ENCODE results near the gene PLK3. TPM values are rescaled to one million over a fixed set of nuclear protein-coding genes. Genes with fewer than 3 reads are reported as not detected.

The PLK3 gene
- 47.4 and 49.3 TPM in 2 replicates for total RNA-seq

DNA sequence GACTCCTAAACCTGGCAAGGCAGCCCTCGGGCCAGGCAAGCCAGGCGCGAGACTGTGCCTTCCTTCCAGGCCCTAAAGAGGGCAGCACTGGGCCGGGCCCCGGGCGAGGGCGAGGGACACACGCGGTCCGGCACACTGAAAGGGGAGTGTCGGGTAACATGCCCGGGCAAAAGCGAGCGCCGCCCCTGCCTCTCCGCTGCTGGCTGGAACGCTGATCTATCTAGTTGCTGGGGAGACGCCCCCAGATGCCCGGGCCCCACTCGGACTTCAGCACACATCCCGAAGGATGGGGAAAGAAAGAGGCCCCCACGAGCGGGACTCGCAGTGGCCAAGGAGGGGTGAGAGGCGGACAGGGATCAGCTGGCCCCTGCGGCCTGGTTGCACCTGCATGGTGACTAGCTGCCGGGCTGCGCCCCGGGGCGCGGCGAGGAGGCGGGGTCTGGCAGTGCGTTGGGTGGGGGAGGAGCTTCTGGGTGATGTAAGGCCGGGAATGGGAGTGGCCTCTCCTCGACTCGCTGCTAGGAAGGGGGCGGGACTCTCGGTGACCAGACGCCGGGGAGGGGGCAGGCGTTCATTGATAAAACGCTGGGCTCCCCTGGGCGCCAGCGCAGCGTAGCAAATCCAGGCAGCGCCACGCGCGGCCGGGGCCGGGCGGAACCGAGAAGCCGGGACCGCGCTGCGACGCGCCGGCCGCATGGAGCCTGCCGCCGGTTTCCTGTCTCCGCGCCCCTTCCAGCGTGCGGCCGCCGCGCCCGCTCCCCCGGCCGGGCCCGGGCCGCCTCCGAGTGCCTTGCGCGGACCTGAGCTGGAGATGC, at the start of gene PLK3:
PLK3 (plus strand) TSS at position 608 of the 815 bp plus-strand sequence; CDS start at position 695, 87 bp downstream.

DNA sequence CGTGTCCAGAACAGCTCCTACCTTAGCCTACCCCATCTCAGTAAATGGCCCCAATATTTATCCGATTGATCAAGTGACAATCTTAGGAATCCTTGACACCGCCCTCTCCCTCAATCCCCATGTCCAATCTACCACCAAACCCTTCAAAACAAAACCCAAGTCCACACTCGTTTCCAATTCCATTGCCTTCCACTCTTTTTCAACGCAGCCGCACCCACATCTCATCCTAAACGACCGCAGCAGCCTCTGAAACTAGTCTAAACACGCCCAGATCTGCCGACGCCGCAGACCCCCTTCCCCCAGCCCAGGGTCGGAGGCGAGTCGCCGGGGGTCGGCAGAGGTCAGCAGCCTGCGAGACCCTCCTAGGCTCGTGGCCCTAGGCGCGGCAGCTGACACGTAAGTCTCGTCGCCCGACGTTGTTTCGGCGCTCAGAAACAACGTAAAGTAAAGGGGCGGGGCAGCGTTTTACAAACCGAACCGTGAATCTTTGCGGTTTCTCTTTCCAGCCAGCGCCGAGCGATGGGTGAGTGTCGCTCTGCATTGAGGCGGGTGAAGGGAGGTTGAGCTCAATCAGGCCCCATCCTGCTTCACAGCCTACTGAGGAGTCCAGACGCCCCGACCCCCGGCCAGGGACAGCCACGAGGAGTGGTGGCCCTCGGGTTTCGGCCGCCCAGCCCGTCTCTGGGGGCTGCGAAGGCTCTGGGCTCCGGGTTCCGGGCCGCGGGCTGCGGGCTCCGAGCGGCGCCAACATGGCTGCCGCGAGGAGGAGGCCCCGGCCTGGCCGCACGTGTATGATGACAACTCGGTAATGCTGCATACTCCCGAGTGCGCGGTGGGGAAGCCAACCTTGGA, 24.9 kb upstream of the PLK3 start, which contains the start of gene RPS8:
RPS8 (plus strand) TSS at position 463 of the 852 bp plus-strand sequence; CDS start at position 520, 57 bp downstream.

DNA sequence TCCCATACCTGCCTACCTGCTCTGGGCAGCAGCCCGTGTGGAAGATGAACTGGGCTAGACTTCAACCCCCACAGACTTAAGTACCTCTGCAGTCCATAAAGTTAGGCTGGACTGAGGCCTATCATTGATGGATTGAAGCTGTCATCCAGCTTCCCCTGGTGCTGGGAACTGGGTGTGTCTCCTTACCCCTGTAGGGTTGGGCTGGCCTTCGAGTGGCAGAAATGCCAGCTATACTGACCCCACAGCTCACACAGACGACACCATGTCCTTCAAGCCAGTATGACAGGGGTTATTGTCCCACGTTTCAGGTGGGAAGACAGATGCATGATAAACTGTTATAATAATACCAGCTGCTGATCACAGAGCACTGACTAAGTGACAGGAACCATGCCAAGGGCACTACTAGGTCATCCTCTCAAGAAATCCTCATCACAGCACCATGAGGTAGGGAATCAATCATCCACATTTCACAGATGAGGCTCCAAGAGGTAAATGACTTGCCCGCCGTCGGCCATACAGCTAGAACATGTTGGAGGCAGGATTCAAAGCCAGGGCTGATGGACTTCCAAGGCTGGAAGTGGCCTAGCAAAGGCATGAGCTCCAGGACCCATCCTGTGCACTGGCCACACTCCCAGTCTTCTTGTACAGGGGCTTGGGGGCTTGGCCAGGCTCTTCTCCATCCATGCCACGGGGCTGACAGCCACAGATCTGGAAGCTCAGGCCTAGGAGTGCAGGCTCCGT, 11.9 kb upstream of the PLK3 start, which contains the start of gene BEST4:
BEST4 (minus strand) TSS at position 51 of the 741 bp plus-strand sequence. CDS start 465 bp downstream, outside the sequence.

DNA sequence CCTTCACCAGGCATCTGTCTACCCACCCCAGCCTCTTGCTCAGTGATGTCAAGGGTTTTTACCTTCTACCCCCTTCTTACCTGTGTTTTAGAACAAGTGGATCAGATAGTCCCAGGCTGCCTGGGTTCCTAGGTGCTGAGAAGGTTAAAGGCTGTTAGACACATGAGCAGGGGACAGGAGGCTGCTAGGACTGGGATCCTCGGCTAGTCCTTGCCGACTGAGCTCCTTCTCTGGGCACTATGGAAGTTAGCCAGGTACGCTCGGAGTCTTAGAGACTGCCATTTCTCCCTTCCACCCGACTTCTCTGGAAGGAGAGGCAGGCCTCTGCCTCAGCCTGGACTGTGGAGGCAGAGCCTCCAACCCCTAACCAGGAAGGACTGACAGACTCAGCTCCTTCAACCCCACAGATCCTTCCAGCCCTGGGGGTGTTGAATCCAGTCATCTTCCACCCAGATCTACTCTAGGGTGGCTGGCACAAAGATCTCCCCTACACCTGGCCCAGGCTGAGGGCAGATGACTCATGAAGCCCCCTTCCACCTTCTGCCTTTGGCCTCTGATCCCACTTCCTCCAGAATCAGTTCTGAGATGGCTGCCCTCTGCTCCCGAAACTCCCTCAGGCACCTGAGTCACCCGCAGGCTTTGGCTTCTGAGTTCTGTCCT, 6.7 kb downstream of the PLK3 start, which contains the start of gene DYNLT4:
DYNLT4 (minus strand) TSS at position 648 of the 660 bp plus-strand sequence. CDS start 683 bp downstream, outside the sequence.

DNA sequence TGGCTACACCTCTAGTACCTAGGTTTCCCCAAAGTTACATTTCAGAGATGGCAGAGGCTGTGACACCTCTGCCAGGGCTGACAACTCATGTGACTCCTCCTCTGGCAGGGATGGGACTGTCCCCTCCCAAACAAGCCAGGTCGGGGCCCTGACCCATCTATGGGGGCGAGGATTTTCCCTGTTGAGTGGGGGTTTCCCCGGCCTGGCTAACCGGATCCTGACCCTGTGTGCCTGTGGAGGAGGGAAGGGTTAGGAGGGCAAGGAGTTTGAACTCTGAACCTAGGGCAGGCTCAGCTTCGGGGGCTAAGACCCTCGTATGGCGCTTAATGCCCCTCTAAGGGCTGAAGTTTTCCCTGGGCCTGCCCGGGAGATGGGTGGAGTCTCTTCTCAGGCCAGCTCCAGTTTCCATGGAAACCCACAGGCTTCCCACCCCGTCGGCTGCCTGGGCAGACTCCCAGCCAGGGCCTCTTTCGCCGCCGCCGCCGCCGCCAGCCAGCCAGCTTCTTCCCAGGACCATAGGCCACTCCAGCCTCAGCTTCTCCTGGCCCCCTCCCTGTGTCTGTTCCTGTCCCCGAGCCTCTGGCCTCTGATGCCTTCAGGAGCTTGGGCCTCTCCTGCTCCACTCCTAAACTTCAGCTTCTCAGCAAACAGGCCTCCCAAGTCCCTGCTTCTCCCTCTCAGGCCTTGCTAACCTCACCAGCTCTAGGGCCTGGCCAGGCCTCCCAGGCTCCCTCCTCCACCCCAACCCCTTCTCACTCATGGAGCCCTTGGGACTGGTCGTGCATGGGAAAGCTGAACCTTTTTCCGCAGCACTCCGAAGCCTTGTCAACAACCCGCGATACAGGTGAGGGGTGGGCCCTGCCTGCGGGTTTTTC, 8.1 kb downstream of the PLK3 start, which contains the start of gene BTBD19:
BTBD19 (plus strand) TSS at position 461 of the 875 bp plus-strand sequence; CDS start at position 759, 298 bp downstream.

DNA sequence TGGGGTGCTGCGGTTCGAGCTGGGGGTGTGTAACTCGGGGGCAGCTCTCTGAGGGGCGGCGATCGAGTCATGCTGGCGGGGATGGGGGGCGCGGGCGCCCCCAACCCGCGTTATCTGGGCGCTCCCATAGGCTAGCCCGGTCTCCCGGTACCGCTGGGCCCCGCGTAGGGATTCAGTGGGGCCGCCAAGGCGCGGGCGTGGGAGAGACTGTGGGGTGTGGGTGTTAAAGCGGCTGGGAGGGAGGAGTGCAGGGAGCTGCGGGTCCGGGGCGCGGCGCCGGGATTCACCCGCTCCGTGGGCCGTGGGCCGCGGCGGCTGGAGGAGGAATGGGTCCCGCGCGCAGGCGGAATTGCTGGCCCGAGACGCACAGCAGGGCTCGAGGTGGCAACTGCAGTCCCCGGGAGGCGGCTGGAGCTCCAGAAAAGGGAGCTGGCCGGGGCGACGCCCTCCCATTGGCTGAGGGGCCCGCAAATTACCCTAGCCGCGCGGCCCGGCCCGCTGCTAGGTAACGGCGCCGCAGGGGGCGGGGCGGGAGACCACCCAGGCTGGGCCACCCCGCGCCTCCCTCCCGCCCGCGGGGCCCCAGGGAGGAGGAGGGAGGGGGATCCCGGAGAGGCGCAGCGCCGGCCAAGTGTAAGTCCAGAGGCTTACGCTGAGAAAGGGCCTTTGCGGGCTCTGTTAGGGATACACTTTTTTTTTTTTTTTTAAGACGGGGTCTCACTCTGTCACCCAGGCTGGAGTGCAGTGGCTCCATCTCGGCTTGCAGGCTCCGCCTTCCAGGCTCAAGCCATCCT, 42.9 kb downstream of the PLK3 start, which contains the start of gene PTCH2:
PTCH2 (minus strand) TSS at position 392 of the 794 bp plus-strand sequence; CDS start at position 71, 321 bp downstream.

Small RNA genes lying within 50 kb of the gene (small RNA-seq; reads per million reads assigned to genes)
- not detected for gene AL136380.1
- 1,244 reads per million, percentile 100 among the genes with 10 or more reads in this experiment for gene SNORD38A
- gene SNORD38B = not detected
- gene SNORD46 = 103 reads per million, percentile 99 among the genes with 10 or more reads in this experiment
- gene SNORD55 = not detected

Other genes starting within 250 kb of the PLK3 start
- gene TMEM53, start 125.9 kb upstream of the PLK3 start, total RNA-seq = 3.9 and 5.3 TPM in 2 replicates
- gene ARMH1, start 125.7 kb upstream of the PLK3 start, total RNA-seq = 0.19 and 0.33 TPM in 2 replicates
- not detected in 2 replicates for gene RNU5D-1, start 69.2 kb upstream of the PLK3 start, total RNA-seq
- 16.7 and 25.4 TPM in 2 replicates for gene KIF2C, start 60.5 kb upstream of the PLK3 start, total RNA-seq
- gene RPS8, start 24.8 kb upstream of the PLK3 start, total RNA-seq = 1,543 and 1,595 TPM in 2 replicates
- 0.33 TPM in 1 of 2 replicates, not detected in the other for gene BEST4, start 12.2 kb upstream of the PLK3 start, total RNA-seq
- gene DYNLT4, start 7.0 kb downstream of the PLK3 start, total RNA-seq = not detected in 2 replicates
- gene BTBD19, start 8.1 kb downstream of the PLK3 start, total RNA-seq = 17.3 and 32.7 TPM in 2 replicates
- under 0.01 and 0.29 TPM in 2 replicates for gene PTCH2, start 42.9 kb downstream of the PLK3 start, total RNA-seq
- gene EIF2B3, start 186.2 kb downstream of the PLK3 start, total RNA-seq = 30.4 and 34.9 TPM in 2 replicates
- 39.4 and 45.7 TPM in 2 replicates for gene HECTD3, start 210.9 kb downstream of the PLK3 start, total RNA-seq
- 188 and 200 TPM in 2 replicates for gene UROD, start 211.9 kb downstream of the PLK3 start, total RNA-seq

All from vein endothelial cell (primary cell).